HCT116 (cell line): ENCODE results near the gene KIAA0232.

Source experiments
- CEBPB ChIP-seq: IDR thresholded peaks from 2 replicates; pipeline ENCODE4 v1.6.1; 2012; ENCODE audit warnings: low read depth
- EZH2 ChIP-seq: fragments of 200-600 bp; sonication (generic); IDR thresholded peaks from 2 replicates; pipeline ENCODE4 v1.6.1; 2017; ENCODE audit warnings: antibody characterized with exemption, mixed run types
- POLR2A ChIP-seq: IDR thresholded peaks from 2 replicates; pipeline ENCODE4 v1.7.0; 2011; ENCODE audit warnings: borderline replicate concordance; ENCODE audit not compliant: insufficient read depth, insufficient read length; ENCODE audit errors: extremely low read depth
- SP1 ChIP-seq: IDR thresholded peaks from 2 replicates; pipeline ENCODE4 v1.6.1; 2012; ENCODE audit warnings: low read depth
- TF ChIP-seq, protein P1 (sequence below), 3 experiments: fragments of 200-600 bp in 1 of 3; sonication (generic) in 1 of 3; IDR thresholded peaks in 2 of 3; conservative IDR thresholded peaks in 1 of 3; 2 replicates each; pipeline ENCODE4 v1.5.1; 2012 to 2017; ENCODE audit warnings: low read depth in 2 of 3, low read length in 2 of 3, antibody characterized with exemption in 1 of 3, borderline replicate concordance in 1 of 3, control low read depth in 1 of 3, mild to moderate bottlenecking in 1 of 3, mixed read lengths in 1 of 3, mixed run types in 1 of 3, moderate library complexity in 1 of 3; ENCODE audit not compliant: insufficient read depth in 1 of 3

DNA sequence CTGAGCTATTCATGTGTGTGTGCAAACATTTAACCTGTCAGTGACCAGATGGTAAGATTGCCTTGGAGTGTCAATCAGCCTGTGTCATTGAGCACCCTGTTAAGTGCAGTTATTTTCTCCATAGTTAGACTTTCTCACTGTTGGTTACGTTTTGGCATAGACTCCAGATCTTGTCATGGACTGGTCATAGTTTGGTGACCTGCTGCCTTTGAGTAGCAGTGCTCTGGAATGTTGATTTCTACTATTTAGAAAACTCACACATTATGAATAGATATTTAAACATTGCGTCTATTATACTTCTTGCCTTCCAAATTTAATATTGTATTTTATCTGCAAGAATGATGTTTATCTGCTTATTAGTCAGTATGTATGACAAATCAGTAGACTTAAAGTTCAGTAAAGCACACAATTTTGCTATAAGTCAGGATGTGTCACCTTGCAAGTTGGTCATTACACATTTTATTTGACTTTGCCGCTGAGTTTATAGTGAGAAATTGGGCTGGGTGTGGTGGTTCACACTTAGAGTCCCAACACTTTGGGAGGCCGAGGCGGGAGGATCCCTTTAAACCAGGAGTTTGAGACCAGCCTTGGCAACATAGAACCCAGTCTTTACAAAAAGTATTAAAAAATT is 42.4 kb downstream of the KIAA0232 start:
- TF ChIP-seq CEBPB = no peak
- TF ChIP-seq, protein P1, sequence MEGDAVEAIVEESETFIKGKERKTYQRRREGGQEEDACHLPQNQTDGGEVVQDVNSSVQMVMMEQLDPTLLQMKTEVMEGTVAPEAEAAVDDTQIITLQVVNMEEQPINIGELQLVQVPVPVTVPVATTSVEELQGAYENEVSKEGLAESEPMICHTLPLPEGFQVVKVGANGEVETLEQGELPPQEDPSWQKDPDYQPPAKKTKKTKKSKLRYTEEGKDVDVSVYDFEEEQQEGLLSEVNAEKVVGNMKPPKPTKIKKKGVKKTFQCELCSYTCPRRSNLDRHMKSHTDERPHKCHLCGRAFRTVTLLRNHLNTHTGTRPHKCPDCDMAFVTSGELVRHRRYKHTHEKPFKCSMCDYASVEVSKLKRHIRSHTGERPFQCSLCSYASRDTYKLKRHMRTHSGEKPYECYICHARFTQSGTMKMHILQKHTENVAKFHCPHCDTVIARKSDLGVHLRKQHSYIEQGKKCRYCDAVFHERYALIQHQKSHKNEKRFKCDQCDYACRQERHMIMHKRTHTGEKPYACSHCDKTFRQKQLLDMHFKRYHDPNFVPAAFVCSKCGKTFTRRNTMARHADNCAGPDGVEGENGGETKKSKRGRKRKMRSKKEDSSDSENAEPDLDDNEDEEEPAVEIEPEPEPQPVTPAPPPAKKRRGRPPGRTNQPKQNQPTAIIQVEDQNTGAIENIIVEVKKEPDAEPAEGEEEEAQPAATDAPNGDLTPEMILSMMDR (IDR thresholded peaks at IDR 0.05 in 2 of 3, conservative IDR thresholded peaks at IDR 0.05 in 1 of 3; ENCODE audit: borderline replicate concordance in 1 of 3, insufficient read depth in 1 of 3, low read depth in 2 of 3, low read length in 2 of 3) = no peak
- no peak for TF ChIP-seq EZH2
- TF ChIP-seq POLR2A = no peak
- TF ChIP-seq SP1 = no peak
